Astrocyte of the cerebellum (primary cell): Measurements from ENCODE around the gene CBX2.
A peak's percentile ranks its signal among the peaks of the same experiment; 100 is the strongest.

Source experiments
- DNase-seq: peaks from one replicate; pipeline ENCODE4 v3.0.0-alpha.2; 2011; ENCODE audit warnings: low read depth
- H3K4me3 ChIP-seq: 2 replicates; pipeline ENCODE4 v1.5.1; 2011; ENCODE audit warnings: mild to moderate bottlenecking, low read depth, low read length, moderate library complexity
- CTCF ChIP-seq: IDR thresholded peaks from 2 replicates; pipeline ENCODE4 v1.5.1; 2012; ENCODE audit warnings: low read length, low read depth, moderate library complexity, mild to moderate bottlenecking; ENCODE audit errors: missing control alignments
- in situ Hi-C: cut with HindIII; loops from 2 replicates; pipeline ENCODE4 v1.10.0; 2017; ENCODE audit warnings: low sequenced_read_pairs

Gene CBX2

GRCh38 chr17:79833110-79833450 lies 55.1 kb downstream of the CBX2 start:
- DNase-seq: no peak
- in situ Hi-C loops: no loop called here
- TF ChIP-seq CTCF: no peak
- no peak overlapping the region for H3K4me3 ChIP-seq

- no peak for TF ChIP-seq CTCF
- in situ Hi-C loops: no loop called here
- H3K4me3 ChIP-seq: no peak overlapping the region
- no peak for DNase-seq
Observed at GRCh38 chr17:79833744-79834564, 56.0 kb downstream of the CBX2 start.

GRCh38 chr17:79834565-79835469 lies 56.9 kb downstream of the CBX2 start:
- no peak for DNase-seq
- no peak overlapping the region for H3K4me3 ChIP-seq
- in situ Hi-C loops: no loop called here
- peak; percentile 74 for TF ChIP-seq CTCF

- in situ Hi-C loops: no loop called here
- TF ChIP-seq CTCF: peak; percentile 17
- no peak for DNase-seq
- H3K4me3 ChIP-seq: no peak overlapping the region
Observed at GRCh38 chr17:79835470-79835899, 57.5 kb downstream of the CBX2 start.

- TF ChIP-seq CTCF: no peak
- no peak overlapping the region for H3K4me3 ChIP-seq
- in situ Hi-C loops: no loop called here
- no peak for DNase-seq
Observed at GRCh38 chr17:79835953-79836509, 58.1 kb downstream of the CBX2 start.

- TF ChIP-seq CTCF: no peak
- DNase-seq: no peak
- peak overlapping the region; percentile 66 for H3K4me3 ChIP-seq
- in situ Hi-C loops: no loop called here
Observed at GRCh38 chr17:79836510-79836971, 58.6 kb downstream of the CBX2 start.
